Panc1 (cell line): ENCODE data around the gene C1orf105. TPM values are rescaled to one million over a fixed set of nuclear protein-coding genes. Genes with fewer than 3 reads are reported as not detected.

Source experiments
- ATAC-seq: fragments of 200-7000 bp; cut with Tn5 transposase; 2 replicates; pipeline ENCODE4 v1.9.1; 2020; ENCODE audit warnings: mild to moderate bottlenecking, moderate library complexity
- BruUV-seq: library from RNA; stranded (reverse); fragments of 400-500 nt; replicated peaks from 2 replicates; lab custom pipeline; 2021; lab: Mats Ljungman, UMichigan
- CTCF ChIA-PET: fragments of 300-600 bp; sonication (Branson Sonifier 250); formaldehyde crosslinking; loops from one replicate; lab custom pipeline; 2022; ENCODE audit warnings: antibody characterized with exemption; lab: Charles Lee
- POLR2A ChIA-PET: fragments of 300-600 bp; sonication (Branson Sonifier 250); formaldehyde crosslinking; loops from one replicate; lab custom pipeline; 2022; ENCODE audit warnings: antibody characterized with exemption; lab: Charles Lee
- DNase-seq: peaks from one replicate; pipeline ENCODE4 v3.0.0-alpha.2; 2010; ENCODE audit warnings: low read depth, low spot score
- H3K27ac ChIP-seq: 2 replicates; pipeline ENCODE4 v1.5.1; 2011; ENCODE audit warnings: mild to moderate bottlenecking, low read length, inconsistent platforms
- H3K27me3 ChIP-seq: fragments of 200-500 bp; sonication (Bioruptor generic); 2 replicates; pipeline ENCODE4 v1.6.0; 2014; ENCODE audit warnings: low read length, inconsistent platforms; ENCODE audit not compliant: control insufficient read depth, insufficient read depth
- H3K36me3 ChIP-seq: fragments of 200-500 bp; sonication (Bioruptor generic); 2 replicates; pipeline ENCODE4 v1.5.1; 2014; ENCODE audit warnings: inconsistent platforms, mild to moderate bottlenecking, low read length, moderate library complexity; ENCODE audit not compliant: control insufficient read depth, insufficient read depth
- H3K4me1 ChIP-seq: 2 replicates; pipeline ENCODE4 v1.5.1; 2011; ENCODE audit warnings: inconsistent platforms, mild to moderate bottlenecking, low read length, moderate library complexity; ENCODE audit not compliant: control insufficient read depth, insufficient read depth
- H3K4me3 ChIP-seq, 2 experiments: 2 replicates each; pipeline ENCODE4 v1.5.1; 2011 to 2012; ENCODE audit warnings: low read depth in 2 of 2, low read length in 2 of 2, mild to moderate bottlenecking in 2 of 2, inconsistent platforms in 1 of 2, moderate library complexity in 1 of 2
- H3K9me3 ChIP-seq: fragments of 200-500 bp; sonication (Bioruptor generic); 2 replicates; pipeline ENCODE4 v1.5.1; 2014; ENCODE audit warnings: low read depth, mild to moderate bottlenecking, inconsistent platforms, low read length, moderate library complexity; ENCODE audit not compliant: control insufficient read depth, insufficient read depth
- POLR2AphosphoS5 ChIP-seq: IDR thresholded peaks from 2 replicates; pipeline ENCODE4 v1.6.1; 2012; ENCODE audit warnings: mild to moderate bottlenecking, low read depth, low read length, moderate library complexity
- REST ChIP-seq, 2 experiments: IDR thresholded peaks; 2 replicates each; pipeline ENCODE4 v1.6.1; 2011 to 2012; ENCODE audit warnings: low read depth in 2 of 2, control low read depth in 1 of 2, low read length in 1 of 2, mild to moderate bottlenecking in 1 of 2, moderate library complexity in 1 of 2; ENCODE audit not compliant: insufficient read depth in 1 of 2
- SIN3A ChIP-seq: IDR thresholded peaks from 2 replicates; pipeline ENCODE4 v1.6.1; 2012; ENCODE audit warnings: low read depth, mild to moderate bottlenecking, low read length, moderate library complexity, borderline replicate concordance; ENCODE audit not compliant: insufficient read depth
- TCF7L2 ChIP-seq: IDR thresholded peaks from 2 replicates; pipeline ENCODE4 v1.6.1; 2011; ENCODE audit warnings: mild to moderate bottlenecking, low read depth, low read length, inconsistent platforms
- in situ Hi-C: cut with HindIII; loops from 2 replicates; pipeline ENCODE4 v1.10.0; 2016; ENCODE audit warnings: low sequenced_read_pairs, low pct_unique_long_range_greater_than_20kb
- intact Hi-C: fragments of 100-400 bp; cut with micrococcal nuclease; formaldehyde crosslinking; loops from one replicate; pipeline ENCODE4 v1.10.0; 2022; ENCODE audit not compliant: unreplicated experiment
- total RNA-seq: library from RNA; stranded (reverse); gene quantifications from one replicate; pipeline ENCODE4 v1.2.1, GENCODE V29; 2021; ENCODE audit not compliant: unreplicated experiment
- TF ChIP-seq, protein P1 (sequence below): fragments of 450-650 bp; IDR thresholded peaks from 2 replicates; pipeline ENCODE4 v1.5.1; 2017; ENCODE audit warnings: mild to moderate bottlenecking

The C1orf105 gene
- total RNA-seq, 1 experiment from 2014 or later, result not detected

GRCh38 chr1:172451002-172451443 lies 30.5 kb downstream of the C1orf105 start:
- Histone ChIP-seq H3K27me3 (no peaks in the 10 kb centered on the region), H3K36me3 (no peaks in the 10 kb centered on the region), H3K4me1 (peaks cover 28% of the 10 kb centered on the region), H3K4me3 (no peak overlapping the region), H3K27ac (no peak overlapping the region), H3K9me3 (no peaks in the 10 kb centered on the region)
- DNase-seq (no peak), ATAC-seq (no peak)
- no TSS peak for BruUV-seq
- ChIA-PET CTCF (interaction anchor here (0.5 to 1.2 kb wide), 2 partner anchors 19 to 269 kb away, joined by 3 to 4 read pairs; no protein-coding TSS in a partner anchor), POLR2A (interaction anchor here (0.6 kb wide), 1 partner anchor 718 kb away, joined by 13 read pairs; no protein-coding TSS in a partner anchor)
- in situ Hi-C loops (no loop called here), intact Hi-C loops (loop anchor here (2.0 kb wide), 1 partner anchor 268 kb away; no protein-coding TSS in a partner anchor)
- no peak for TF ChIP-seq SIN3A
- TF ChIP-seq POLR2AphosphoS5, result no peak
- peak; percentile 64 for TF ChIP-seq TCF7L2

- POLR2A ChIA-PET, result interaction anchor here (0.5 kb wide), 1 partner anchor 1819 kb away, joined by 3 read pairs; no protein-coding TSS in a partner anchor
- no TSS peak for BruUV-seq
- CTCF ChIA-PET, result no interaction called here
- DNase-seq (no peak), ATAC-seq (no peak)
- in situ Hi-C loops (no loop called here), intact Hi-C loops (no loop called here)
- Histone ChIP-seq H3K27ac (no peak overlapping the region), H3K4me3 (no peak overlapping the region), H3K36me3 (no peaks in the 10 kb centered on the region), H3K9me3 (no peaks in the 10 kb centered on the region), H3K27me3 (no peaks in the 10 kb centered on the region), H3K4me1 (peaks cover 28% of the 10 kb centered on the region)
- TF ChIP-seq REST (IDR thresholded peaks at IDR 0.05; ENCODE audit: insufficient read depth in 1 of 2, low read depth in 2 of 2, low read length in 1 of 2) (no peak), TCF7L2 (no peak), POLR2AphosphoS5 (no peak), SIN3A (no peak)
- TF ChIP-seq, protein P1, sequence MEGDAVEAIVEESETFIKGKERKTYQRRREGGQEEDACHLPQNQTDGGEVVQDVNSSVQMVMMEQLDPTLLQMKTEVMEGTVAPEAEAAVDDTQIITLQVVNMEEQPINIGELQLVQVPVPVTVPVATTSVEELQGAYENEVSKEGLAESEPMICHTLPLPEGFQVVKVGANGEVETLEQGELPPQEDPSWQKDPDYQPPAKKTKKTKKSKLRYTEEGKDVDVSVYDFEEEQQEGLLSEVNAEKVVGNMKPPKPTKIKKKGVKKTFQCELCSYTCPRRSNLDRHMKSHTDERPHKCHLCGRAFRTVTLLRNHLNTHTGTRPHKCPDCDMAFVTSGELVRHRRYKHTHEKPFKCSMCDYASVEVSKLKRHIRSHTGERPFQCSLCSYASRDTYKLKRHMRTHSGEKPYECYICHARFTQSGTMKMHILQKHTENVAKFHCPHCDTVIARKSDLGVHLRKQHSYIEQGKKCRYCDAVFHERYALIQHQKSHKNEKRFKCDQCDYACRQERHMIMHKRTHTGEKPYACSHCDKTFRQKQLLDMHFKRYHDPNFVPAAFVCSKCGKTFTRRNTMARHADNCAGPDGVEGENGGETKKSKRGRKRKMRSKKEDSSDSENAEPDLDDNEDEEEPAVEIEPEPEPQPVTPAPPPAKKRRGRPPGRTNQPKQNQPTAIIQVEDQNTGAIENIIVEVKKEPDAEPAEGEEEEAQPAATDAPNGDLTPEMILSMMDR, result no peak
These were observed 32.2 kb downstream of the C1orf105 start for GRCh38 chr1:172452536-172453152.

- TF ChIP-seq TCF7L2 (no peak), REST (IDR thresholded peaks at IDR 0.05; ENCODE audit: insufficient read depth in 1 of 2, low read depth in 2 of 2, low read length in 1 of 2) (no peak), SIN3A (no peak), POLR2AphosphoS5 (no peak)
- TF ChIP-seq, protein P1, result no peak
- Histone ChIP-seq H3K27me3 (no peaks in the 10 kb centered on the region), H3K27ac (no peak overlapping the region), H3K4me3 (no peak overlapping the region), H3K9me3 (no peaks in the 10 kb centered on the region), H3K4me1 (peaks cover 28% of the 10 kb centered on the region), H3K36me3 (no peaks in the 10 kb centered on the region)
- intact Hi-C loops (no loop called here), in situ Hi-C loops (no loop called here)
- ChIA-PET POLR2A (no interaction called here), CTCF (no interaction called here)
- ATAC-seq (no peak), DNase-seq (no peak)
- BruUV-seq, result no TSS peak
These were observed 32.7 kb downstream of the C1orf105 start for GRCh38 chr1:172453153-172453545.
